ENCODE data around the gene MOB3A. TPM values are rescaled to one million over a fixed set of nuclear protein-coding genes. Genes with fewer than 3 reads are reported as not detected.

MOB3A gene
- total and polyA plus RNA-seq, 4 donors: 17.7 to 86.6 (median 45.0) TPM

DNA sequence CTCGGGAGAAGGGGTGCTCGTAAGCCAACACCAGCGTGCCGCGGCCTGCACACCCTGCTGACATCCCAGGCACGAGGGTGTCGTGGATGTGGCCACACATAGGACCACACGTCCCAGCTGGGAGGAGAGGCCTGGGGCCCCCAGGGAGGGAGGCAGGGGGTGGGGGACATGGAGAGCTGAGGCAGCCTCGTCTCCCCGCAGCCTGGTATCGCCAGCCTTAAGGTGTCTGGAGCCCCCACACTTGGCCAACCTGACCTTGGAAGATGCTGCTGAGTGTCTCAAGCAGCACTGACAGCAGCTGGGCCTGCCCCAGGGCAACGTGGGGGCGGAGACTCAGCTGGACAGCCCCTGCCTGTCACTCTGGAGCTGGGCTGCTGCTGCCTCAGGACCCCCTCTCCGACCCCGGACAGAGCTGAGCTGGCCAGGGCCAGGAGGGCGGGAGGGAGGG, 3.0 kb upstream of the MOB3A start:
- no peaks in the 10 kb centered on the region for H3K9me3 ChIP-seq (ENCODE audit: control insufficient read depth in 4 of 4, insufficient read depth in 3 of 4, low read length in 3 of 4)
- no peaks in the 10 kb centered on the region for H3K27me3 ChIP-seq (ENCODE audit: control insufficient read depth in 3 of 3, insufficient read depth in 3 of 3, low read length in 2 of 3)
- TF ChIP-seq, protein P1, sequence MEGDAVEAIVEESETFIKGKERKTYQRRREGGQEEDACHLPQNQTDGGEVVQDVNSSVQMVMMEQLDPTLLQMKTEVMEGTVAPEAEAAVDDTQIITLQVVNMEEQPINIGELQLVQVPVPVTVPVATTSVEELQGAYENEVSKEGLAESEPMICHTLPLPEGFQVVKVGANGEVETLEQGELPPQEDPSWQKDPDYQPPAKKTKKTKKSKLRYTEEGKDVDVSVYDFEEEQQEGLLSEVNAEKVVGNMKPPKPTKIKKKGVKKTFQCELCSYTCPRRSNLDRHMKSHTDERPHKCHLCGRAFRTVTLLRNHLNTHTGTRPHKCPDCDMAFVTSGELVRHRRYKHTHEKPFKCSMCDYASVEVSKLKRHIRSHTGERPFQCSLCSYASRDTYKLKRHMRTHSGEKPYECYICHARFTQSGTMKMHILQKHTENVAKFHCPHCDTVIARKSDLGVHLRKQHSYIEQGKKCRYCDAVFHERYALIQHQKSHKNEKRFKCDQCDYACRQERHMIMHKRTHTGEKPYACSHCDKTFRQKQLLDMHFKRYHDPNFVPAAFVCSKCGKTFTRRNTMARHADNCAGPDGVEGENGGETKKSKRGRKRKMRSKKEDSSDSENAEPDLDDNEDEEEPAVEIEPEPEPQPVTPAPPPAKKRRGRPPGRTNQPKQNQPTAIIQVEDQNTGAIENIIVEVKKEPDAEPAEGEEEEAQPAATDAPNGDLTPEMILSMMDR (IDR thresholded peaks at IDR 0.05; ENCODE audit: control extremely low read depth, extremely low read depth): no peak
- peaks cover 2 to 41% (median 6%) of the 10 kb centered on the region in 4 donors for H3K36me3 ChIP-seq (ENCODE audit: control insufficient read depth in 4 of 4, insufficient read depth in 4 of 4, low read length in 4 of 4)
- 84 to 89% methylated on average over 16 of the region's 16 CpGs for WGBS, 2 donors
- H3K9ac ChIP-seq (ENCODE audit: insufficient read depth in 1 of 2, low read length in 2 of 2): no peak overlapping the region
- H3K4me3 ChIP-seq: no peak overlapping the region
- H3K4me1 ChIP-seq (ENCODE audit: control insufficient read depth in 5 of 5, insufficient read depth in 5 of 5, low read length in 5 of 5): peaks cover 0 to 21% (median 5%) of the 10 kb centered on the region in 5 donors
- no peak overlapping the region for H3K27ac ChIP-seq (ENCODE audit: low read depth in 1 of 2, low read length in 1 of 2)
- DNase-seq: no peak
- ATAC-seq (ENCODE audit: insufficient read depth, low FRiP score): no peak

DNA sequence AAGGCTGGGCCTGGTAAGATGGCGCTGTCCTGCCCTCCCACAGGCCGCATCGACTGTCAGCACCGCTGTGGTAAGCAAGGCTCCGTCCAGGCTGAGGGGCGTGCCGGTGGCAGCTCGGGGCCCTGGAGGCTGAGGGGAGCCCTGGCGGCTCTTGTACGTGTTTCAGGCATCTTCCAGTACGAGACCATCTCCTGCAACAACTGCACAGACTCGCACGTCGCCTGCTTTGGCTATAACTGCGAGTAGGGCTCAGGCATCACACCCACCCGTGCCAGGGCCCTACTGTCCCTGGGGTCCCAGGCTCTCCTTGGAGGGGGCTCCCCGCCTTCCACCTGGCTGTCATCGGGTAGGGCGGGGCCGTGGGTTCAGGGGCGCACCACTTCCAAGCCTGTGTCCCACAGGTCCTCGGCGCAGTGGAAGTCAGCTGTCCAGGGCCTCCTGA, 1.8 kb upstream of the MOB3A start:
- H3K36me3 ChIP-seq (ENCODE audit: control insufficient read depth in 4 of 4, insufficient read depth in 4 of 4, low read length in 4 of 4): peaks cover 2 to 34% (median 7%) of the 10 kb centered on the region in 4 donors
- no peak overlapping the region for H3K9ac ChIP-seq (ENCODE audit: insufficient read depth in 1 of 2, low read length in 2 of 2)
- TF ChIP-seq, protein P1 (IDR thresholded peaks at IDR 0.05; ENCODE audit: control extremely low read depth, extremely low read depth): no peak
- no peak overlapping the region for H3K27ac ChIP-seq (ENCODE audit: low read depth in 1 of 2, low read length in 1 of 2)
- no peaks in the 10 kb centered on the region for H3K9me3 ChIP-seq (ENCODE audit: control insufficient read depth in 4 of 4, insufficient read depth in 3 of 4, low read length in 3 of 4)
- H3K27me3 ChIP-seq (ENCODE audit: control insufficient read depth in 3 of 3, insufficient read depth in 3 of 3, low read length in 2 of 3): no peaks in the 10 kb centered on the region
- ATAC-seq (ENCODE audit: insufficient read depth, low FRiP score) (no peak), DNase-seq (no peak)
- no peak overlapping the region for H3K4me3 ChIP-seq
- H3K4me1 ChIP-seq (ENCODE audit: control insufficient read depth in 5 of 5, insufficient read depth in 5 of 5, low read length in 5 of 5): peaks cover 0 to 21% (median 5%) of the 10 kb centered on the region in 5 donors
- WGBS, 2 donors: 82 to 85% methylated on average over 23 of the region's 23 CpGs

DNA sequence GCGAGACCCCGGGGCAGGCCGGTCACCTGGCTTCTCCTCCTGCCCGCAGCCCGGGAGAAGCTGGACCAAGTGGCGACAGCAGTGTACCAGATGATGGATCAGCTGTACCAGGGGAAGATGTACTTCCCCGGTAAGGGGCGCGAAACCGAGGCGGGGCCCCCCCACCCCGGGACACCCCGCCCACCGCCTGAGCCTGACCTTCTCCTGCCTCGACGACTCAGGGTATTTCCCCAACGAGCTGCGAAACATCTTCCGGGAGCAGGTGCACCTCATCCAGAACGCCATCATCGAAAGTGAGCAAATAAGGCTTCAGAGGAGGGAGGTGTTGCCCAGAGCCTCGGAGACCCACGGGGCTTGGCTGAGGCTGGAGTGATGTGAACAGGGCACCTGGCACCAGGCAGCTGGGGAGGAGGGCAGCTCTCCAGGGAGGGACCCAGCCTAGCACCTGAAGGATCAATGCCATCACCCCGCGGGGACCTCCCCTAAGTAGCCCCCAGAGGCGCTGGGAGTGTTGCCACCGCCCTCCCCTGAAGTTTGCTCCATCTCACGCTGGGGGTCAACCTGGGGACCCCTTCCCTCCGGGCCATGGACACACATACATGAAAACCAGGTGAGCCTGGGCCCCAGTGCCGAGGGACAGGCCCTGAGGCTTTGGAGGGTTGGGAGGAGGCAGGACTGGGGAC, 1.2 kb upstream of the MOB3A start:
- ATAC-seq (ENCODE audit: insufficient read depth, low FRiP score) (no peak), DNase-seq (peak in 1 of 3 donors; percentile 26)
- H3K36me3 ChIP-seq (ENCODE audit: control insufficient read depth in 4 of 4, insufficient read depth in 4 of 4, low read length in 4 of 4): peaks cover 2 to 31% (median 8%) of the 10 kb centered on the region in 4 donors
- no peak overlapping the region for H3K4me3 ChIP-seq
- peaks cover 0 to 21% (median 5%) of the 10 kb centered on the region in 5 donors for H3K4me1 ChIP-seq (ENCODE audit: control insufficient read depth in 5 of 5, insufficient read depth in 5 of 5, low read length in 5 of 5)
- H3K9ac ChIP-seq (ENCODE audit: insufficient read depth in 1 of 2, low read length in 2 of 2): no peak overlapping the region
- H3K9me3 ChIP-seq (ENCODE audit: control insufficient read depth in 4 of 4, insufficient read depth in 3 of 4, low read length in 3 of 4): no peaks in the 10 kb centered on the region
- H3K27me3 ChIP-seq (ENCODE audit: control insufficient read depth in 3 of 3, insufficient read depth in 3 of 3, low read length in 2 of 3): no peaks in the 10 kb centered on the region
- WGBS, 2 donors: 21 to 28% methylated on average over 29 to 30 of the region's 30 CpGs
- H3K27ac ChIP-seq (ENCODE audit: low read depth in 1 of 2, low read length in 1 of 2): peak overlapping the region; percentile 69 to 85
- TF ChIP-seq, protein P1 (IDR thresholded peaks at IDR 0.05; ENCODE audit: control extremely low read depth, extremely low read depth): no peak
